Umbilical cord (tissue), 2 donors: Measurements from ENCODE around the gene TMEM184B. TPM values are rescaled to one million over a fixed set of nuclear protein-coding genes. Genes with fewer than 3 reads are reported as not detected.

Experiments used
- DNase-seq: peaks from one replicate; pipeline ENCODE4 v3.0.0-alpha.2; 2015; ENCODE audit warnings: low spot score
- total RNA-seq: library from RNA; depleted of rRNA; stranded (reverse); fragments of >200 nt; gene quantifications from one replicate; pipeline ENCODE4 v1.2.3, GENCODE V29; 2014; ENCODE audit warnings: low replicate concordance; ENCODE audit not compliant: insufficient read depth

The TMEM184B gene
- total RNA-seq, 1 donor from 2014 or later: 42.1 TPM

DNA sequence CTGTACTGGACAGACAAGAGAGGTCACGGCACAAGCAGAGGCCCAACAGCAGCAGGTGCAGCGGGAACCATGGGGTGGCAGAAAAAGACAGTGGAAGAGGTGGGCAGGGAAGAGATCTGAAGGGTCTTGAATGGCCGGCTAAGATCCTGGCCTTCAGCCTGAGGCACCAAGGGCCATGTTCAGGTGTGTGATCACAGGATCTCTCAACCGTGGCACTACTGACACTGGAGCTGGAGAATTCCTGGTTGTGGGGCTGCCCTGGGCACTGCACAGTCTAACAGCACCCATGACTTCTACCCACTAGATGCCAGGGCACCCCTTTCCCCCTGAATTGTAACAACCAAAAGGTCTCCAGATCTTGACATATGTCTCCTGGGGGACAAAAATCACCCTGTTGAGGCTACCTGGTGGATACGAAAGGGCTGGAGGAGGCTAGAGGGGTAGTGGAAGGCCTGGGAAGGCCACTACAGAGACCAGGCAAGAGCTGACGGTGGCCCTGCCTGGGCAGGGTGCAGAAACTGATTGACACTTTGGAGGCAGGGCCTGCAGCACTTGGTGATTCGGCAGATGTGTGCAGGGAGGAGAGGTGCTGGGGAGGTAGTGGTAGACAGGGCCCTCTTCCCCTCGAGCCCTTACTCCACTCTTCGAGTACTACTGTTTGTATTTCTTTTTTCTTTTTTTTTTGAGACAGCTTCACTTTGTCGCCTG is 36.1 kb upstream of the TMEM184B start:
- no peak for DNase-seq

DNA sequence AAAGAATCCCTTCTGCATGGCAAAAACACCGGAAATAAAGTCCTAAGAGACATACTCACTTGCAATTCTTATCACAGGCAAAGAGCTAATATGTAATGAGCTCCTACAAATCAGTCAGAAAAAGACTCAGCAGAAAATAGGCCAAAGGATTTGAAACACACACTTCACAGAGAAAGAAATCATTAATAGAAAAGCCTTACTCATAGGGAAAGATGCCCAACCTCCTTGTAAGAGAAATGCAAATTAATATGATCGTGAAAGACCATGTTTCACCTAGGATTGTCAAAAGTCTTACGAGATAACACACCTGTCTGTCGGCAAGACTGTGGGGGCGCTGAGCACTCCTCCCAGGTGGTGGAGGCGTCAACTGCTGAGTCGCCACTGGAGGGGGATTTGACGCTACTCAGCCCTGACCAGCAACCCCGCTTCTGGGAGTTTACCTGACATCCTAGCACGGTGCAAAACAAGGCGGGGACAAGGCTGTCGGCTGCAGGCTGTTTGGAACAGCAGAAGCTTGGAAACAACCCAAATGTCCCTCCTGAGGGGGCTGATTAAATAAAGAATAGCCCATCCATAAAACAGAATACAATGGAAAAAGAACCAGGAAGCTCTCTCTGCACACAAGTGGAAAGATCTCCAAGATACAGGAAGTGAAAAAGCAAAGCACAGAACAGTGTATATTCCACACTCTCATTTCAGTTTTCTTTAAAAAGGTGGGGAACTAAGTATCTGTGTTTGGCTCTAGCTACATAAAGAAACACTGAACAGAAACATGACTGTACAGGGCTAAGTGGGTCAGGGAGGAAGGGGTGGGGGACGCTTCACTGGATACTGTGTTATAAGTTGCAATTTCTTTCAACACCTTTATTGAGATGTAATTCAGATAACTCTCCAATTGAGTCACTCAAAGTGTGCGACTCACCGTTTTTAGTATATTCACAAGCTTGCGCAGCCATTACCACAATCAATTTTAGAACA is 33.0 kb upstream of the TMEM184B start:
- peak; percentile 66 for DNase-seq

DNA sequence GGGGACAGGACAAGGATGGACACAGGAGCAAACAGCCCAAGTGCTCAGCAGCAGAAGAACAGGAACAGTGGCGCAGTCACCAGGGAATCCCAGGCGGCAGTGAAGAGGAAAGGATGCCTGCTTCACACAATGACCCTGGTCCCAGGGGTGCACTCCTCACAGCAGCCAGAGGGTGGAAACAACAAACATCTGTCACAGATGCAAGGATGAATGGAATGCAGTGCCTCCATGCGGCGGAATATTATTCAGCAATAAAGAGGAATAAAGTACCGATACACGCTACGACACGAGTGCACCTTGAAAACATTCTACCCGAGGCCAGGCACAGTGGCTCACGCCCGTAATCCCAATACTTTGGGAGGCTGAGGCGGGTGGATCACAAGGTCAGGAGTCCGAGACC is 31.7 kb upstream of the TMEM184B start:
- no peak for DNase-seq

DNA sequence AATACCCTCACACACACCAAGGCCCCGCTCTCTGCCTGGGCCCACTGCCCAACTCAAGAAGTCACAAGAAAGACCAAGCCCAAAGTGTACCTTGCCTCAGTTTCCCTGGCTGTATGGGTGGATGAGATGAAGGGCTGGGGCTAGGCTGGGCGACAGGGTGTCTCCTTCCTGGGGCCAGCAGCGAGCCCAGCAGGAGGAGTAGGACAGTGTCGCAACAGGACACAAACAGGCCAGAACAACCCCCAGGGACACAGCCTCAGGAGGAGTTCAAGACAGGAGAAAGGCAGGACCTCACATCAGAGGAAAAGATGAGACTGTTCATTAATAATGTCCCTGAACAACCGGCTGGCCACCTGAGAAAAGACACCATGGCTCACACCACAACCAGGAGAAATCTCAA is 31.2 kb upstream of the TMEM184B start:
- no peak for DNase-seq

DNA sequence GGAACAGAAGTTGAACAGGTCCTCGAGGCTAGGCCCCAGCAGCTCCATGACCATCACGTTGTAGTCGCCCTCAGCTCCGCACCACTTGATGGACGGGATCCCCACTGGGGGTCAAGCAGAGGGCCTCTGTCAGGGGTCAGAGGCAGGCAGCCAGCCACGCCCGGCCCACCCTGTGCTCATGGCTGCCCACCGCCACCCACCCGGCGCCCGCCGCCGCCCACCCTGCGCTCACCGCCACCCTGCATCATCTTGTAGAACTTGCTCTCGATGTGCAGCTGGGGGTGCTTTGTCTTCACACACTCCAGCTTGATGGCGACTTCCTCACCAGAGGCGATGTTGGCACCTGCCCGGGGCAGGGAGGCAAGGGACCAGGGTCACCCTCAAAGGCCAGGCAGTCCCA is 30.1 kb upstream of the TMEM184B start:
- no peak for DNase-seq

DNA sequence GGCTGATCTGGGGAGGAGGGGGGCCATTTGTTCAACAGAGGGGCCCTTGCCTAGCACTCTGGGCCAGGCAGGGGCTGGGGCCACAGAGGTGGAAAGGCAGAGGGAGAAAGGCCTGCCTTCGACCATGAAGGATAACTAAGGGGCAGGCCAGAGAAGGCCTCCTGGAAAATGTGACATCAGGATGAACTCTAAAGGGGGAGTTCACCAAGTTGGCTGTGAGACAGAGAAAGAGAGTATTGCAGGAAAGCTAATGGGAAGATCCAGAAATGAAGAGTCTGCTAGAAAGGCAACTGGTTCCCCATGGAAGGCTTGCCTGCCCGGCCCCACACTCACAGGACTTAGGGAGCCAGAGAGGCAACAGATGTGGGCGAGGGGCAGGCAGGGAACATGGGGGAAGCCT is 28.1 kb upstream of the TMEM184B start:
- DNase-seq: no peak

DNA sequence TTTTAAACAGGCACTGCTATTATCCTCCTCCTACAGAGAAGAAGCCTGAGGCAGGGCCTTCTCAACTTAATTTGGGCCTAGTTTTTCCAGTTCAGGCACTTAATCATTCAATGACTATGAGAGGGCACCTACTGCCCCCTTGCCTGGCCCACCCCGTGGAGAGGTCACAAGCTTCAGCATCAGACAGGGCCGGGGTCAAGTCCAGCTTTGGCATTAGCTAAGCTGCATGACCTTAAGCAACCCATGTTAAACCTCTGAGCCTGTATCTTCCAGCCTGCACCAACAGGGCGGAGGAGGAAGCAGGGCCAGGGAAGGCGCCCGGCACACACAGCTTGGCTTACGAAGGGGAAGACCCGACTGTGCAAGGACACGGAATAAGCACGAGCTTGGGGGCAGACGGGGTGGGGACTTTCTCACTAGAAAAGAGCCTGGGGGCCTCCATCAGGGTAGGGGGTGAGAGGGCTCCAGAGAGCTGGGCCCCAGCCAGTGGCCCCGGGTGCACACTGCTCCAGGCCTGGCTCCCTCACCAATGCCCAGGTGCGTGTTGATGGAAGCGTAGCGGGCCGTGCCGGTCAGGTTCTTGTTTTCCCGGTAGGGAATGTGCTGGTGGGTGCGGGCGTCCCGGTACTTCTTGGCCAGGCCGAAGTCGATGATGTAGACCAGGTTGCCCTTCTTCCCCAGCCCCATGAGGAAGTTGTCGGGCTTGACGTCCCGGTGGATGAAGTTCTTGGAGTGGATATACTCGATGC is 27.6 kb upstream of the TMEM184B start:
- DNase-seq: no peak

DNA sequence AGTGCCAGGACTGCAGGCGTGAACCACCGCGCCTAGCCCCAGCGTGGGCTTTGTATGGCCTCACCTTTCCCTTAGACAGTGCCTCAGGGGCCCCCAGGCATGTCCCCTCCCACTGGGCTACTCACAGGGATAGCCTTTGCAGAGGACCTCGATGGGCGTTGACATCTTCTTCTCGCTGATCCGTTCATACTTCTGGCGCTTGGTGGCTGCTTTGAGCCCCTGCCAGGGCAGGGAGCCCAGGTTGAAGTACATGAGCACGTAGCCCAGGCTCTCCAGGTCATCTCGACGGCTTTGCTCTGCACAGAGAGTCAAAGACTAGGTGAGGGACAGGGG is 26.9 kb upstream of the TMEM184B start:
- DNase-seq: no peak

DNA sequence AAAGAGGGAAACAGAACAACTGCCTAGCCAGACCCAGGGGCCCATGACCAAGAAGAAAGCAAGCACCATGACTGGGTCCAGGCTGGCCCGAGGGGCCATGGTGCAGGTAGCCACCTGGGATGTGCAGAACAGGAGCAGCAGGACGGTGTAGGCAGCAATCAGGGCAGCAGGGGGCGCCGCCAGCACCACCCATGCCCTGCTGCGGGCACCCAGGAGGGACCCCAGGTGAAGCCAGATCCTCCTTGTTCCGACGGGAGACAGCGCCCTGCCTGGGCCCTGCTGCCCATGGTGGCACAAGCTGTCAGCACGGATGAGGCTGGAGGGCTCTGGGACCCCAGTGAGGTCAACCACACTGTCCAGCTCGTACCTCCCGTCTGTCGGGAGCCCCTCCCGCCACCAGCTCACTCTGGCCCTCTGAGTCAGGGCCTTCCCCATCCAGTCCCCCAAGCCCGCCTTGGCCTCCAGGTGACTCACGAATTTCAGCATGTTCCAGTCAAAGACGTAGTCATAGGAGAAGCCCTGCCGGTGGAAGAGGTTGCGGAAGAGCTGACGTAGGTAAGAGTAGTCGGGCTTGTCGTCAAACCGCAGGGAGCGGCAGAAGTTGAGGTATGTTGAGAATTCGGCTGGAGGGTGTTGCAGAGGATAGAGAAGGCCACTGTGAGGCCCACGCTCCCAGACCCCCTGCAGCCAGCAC is 25.6 kb upstream of the TMEM184B start:
- peak; percentile 68 for DNase-seq

DNA sequence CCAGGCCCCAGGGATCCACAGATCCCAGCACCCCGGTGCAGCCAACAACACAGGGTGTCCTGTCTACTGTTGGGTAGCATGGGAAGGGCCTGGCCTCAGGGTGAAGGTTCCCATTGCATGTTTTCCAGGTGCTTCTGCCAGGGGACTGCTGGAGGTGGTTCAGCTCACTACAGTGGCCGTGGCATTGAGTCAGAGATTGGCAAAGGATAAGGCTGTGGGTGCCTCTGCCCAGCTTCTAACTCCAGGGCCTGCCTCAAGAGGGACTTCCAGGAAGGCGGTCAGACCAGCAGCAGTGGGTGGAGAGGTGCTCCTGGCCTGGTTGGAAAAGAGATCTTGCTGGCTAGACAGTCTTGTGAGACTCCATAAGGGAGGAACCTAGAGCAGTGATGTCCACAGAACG is 23.6 kb upstream of the TMEM184B start:
- no peak for DNase-seq

DNA sequence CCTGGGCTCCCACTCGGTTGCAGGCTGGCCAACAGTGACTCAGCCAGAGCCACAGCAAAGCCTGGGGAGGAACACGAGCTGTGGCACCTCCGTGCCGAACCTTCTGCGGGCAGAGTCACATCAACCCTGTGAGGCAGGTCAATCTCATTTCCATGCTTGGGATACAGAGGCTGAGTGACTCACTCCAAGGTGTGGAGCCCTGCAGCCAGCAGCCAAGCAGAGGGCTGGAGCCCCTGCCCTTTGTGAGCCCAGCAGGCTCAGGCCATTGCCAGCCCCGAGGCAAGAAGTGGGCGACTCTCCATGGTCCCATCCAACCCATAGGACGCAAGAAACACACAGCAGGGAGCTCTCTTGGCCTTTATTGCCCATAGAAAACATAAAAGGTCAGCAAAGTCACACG is 23.1 kb upstream of the TMEM184B start:
- no peak for DNase-seq

DNA sequence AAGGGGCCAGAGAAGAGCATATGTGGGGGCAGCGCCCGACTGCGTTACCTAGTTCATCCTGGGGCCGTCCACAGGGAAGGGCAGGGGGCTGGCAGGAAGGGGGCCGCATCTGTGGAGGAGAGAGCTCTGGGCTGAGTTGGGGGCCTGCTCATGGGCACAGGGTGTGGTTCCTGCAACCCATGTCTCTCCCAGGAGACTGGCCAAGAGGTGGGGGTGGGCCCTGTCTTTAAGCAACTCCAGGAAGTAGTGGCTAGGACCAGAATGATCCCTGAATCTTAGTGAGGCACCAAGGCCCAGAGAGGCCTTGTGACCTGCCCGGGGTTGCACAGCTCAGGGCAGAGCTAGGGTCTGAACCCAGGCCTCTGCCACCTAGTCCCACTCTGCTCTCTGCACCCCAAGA is 22.5 kb upstream of the TMEM184B start:
- DNase-seq: no peak

DNA sequence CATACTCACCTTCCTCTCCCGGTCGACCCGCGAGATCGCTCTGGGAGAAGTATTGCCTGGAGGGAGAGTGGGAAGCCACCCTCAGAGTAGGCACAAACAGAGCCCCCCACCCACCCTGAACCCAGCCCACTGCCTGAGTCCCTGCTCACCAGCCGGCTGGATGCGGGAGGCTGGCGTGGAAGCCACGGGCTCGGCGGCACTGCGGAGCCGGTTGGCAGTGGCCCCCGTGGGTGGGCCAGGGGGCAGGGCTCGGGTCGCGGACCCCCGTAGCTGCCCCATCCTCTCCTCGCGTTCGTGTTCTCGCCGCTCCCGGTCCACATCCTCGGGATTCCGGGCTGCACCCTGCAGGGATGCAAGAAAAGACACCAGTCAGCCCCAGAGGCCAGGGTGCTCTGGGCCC is 21.4 kb upstream of the TMEM184B start:
- no peak for DNase-seq

DNA sequence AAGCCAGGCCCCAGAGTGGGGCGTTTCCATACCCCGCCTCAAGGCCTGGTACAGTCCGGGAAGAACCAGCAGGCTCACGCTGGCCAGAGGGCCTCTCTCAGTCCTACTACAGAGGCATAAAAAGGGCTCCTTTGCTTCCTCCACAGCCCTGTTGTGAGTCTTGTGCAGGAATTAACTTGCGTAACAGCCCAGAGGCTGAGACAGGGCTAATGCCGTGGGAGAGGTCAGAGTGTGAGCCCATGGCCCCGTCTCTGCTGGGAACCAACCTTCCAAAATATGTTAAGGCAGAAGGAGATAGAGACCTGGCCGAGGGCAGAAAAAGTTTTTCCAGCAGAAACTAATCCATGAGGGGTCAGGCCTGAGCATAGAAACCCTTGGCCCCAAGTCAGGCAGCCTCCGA is 19.9 kb upstream of the TMEM184B start:
- peak; percentile 47 for DNase-seq

DNA sequence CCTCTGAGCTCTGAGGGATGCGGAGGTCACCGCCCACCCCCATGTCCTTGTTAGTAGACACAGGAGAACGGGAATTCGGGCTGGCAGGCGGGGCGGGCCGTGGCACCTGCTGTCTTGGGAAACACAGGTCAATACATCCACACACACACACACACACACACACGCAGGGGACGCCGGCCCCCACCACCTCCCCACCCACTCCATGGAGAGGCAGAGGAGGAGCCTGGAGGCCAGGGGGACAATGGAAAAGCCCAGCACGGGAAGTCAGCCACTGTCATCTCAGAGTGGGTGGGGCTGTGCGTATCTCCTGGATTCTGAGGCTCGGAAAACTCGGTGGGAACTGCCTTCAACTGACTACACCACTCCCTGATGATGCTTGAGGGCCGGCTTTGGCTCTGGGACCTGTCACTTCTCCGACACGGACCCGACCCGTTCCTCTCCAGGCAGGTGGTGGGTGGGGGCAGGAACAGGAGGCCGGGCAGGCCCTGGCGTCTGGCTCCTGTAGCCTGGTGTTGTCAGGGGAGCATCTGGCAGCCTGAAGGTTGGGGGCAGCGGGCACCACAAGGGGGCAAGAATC is 18.5 kb upstream of the TMEM184B start:
- no peak for DNase-seq

DNA sequence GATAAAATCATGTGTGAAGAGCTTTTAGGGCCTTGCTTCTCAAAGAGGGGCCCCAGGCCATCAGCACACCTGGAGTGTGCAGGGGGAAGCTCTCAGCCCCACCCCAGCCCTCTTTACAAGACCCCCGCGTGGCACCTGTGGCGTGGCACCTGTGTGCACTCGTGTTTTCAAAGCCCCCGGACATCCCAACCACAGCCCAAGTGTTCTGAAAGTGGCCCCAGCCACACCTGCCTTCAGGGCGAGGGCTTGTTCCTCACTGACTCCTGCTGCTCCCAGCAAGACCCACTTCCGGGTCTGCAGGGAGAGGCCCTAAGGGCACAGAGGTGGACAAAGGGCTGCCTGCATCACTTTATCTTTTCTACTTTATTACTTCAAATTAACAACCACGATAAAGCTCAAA is 17.5 kb upstream of the TMEM184B start:
- DNase-seq: no peak

DNA sequence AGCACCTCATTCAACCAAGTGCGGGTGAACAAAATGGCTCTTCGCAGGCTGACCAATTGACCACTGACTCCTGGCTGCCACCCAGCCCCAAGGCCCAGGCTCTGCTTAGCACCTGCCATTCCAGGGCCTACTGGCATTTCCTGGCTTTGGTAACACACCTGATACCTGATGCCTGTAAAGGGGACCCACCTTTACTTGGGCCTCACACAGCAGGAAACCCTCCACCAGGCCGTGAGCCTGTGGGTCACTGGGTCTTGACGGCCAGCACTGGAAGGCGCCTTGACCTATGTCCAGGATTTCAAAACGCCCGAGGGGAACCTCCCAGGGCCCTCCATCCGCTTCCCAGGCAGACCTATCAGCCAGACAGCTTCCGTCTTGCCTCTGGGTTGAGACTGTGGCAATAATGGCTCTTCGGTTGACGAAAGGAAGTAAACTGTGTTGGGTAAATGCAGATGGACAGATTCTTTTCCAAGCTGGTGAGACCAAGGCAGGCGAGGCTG is 16.8 kb upstream of the TMEM184B start:
- no peak for DNase-seq

DNA sequence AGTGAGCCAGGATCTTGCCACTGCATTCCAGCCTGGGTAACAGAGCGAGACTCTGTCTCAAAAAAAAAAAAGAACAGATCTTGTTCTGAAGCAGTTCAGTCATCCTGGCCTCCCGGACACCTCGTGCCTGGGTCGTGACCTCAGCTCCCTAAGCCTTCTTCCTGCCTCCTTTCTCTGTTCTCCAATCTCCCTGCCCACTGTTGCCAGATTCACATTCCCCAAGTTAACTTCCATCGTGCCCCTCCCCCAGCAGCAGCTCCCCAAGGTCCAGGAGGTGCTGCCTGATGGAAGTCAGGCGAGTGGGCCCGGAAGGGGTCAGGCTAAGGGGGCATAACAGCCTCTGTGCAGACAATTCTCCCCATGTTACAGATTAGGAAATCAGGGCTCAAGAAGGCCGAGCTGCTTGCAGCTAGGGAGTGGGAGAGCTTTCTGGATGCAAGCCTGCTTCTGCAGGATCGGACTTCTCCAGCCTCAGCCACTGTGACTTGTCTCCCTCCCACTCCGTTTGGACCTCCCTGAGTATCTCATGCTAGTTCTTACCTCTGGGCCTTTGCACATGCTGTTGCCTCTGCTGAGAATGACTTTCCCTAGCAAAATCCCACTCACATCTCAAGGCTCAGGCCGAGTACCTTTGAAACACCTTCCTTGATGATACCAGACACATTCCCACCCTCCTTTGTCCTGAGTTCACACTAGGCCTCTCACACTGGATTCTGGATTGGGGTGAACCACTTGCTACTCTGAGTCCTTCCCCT is 14.3 kb upstream of the TMEM184B start:
- peak; percentile 32 for DNase-seq

DNA sequence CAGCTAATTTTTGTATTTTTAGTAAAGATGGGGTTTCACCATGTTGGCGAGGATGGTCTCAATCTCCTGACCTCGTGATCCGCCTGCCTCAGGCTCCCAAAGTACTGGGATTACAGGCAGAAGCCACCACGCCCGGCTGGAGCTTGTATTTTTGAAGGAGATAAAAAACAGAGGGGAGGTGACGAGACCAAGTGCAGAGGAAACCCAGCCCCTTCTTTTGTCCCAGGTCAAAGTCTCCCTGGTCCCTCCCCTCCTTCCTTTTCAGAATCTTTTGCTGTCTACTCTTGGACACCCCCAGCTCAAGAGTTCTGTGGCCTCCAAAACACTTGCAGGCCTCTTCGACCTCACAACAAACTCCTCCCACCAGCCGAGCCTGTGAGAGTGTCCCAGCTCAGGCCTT is 12.2 kb upstream of the TMEM184B start:
- peak; percentile 47 for DNase-seq

DNA sequence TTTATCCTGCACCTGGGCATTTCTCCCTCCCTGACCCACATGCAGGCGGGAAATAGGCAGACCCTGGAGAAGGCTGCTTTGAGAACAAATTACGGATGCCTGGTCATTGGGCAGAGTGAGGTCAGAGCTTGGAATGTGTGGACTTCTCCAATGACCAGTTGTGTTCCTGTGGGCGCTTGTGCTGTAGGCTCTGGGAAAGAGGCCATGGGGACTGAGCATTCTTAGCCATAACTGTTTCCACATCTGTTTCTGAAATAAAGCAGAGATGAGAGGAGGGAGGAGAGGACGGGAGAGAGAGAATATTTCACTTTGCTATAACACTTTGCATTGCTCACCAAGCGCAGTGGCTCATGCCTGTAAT is 11.2 kb upstream of the TMEM184B start:
- peak; percentile 96 for DNase-seq

DNA sequence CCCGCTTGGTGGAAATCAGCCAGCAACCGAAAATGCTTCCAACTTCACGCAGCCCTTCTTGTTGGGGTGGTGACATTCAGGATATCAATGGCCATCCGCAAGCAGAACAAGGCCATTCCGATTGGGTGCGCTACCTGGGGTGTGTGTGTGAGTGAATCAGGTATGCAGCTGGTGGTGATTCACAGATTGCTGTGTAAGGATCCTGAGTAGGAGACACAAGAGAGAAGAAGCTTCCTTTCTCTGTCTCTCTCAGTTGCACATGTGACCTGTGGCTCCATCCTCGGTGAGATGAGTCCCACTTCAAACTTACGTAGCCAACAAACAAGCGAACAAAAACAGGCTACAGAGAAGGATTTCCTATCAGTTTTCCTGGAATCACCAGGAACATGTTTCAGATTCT is 9.6 kb upstream of the TMEM184B start:
- DNase-seq: no peak
